Thoracic aorta (tissue), 2 donors: Measurements from ENCODE around the gene FBH1. TPM values are rescaled to one million over a fixed set of nuclear protein-coding genes. Genes with fewer than 3 reads are reported as not detected.

ENCODE experiments used
- ATAC-seq: fragments of 150-250 bp; one replicate; pipeline ENCODE4 v1.8.0; 2017; ENCODE audit warnings: low read depth; ENCODE audit not compliant: insufficient number of reproducible peaks, low FRiP score
- DNase-seq: peaks from one replicate; pipeline ENCODE4 v3.0.0-alpha.2; 2020; ENCODE audit warnings: low spot score
- H3K27ac ChIP-seq, 2 donors: fragments of 200-600 bp; sonication (generic); 1 replicate in 1 of 2; 2 replicates in 1 of 2; pipeline ENCODE4 v1.5.1; 2016; ENCODE audit warnings: mild to moderate bottlenecking in 2 of 2, moderate library complexity in 2 of 2
- H3K27me3 ChIP-seq: fragments of 200-600 bp; sonication (generic); replicated peaks from 2 replicates; pipeline ENCODE4 v1.6.0; 2016; ENCODE audit warnings: mild to moderate bottlenecking; ENCODE audit not compliant: insufficient read depth
- H3K36me3 ChIP-seq: fragments of 200-600 bp; sonication (generic); one replicate; pipeline ENCODE4 v1.5.1; 2016
- H3K4me1 ChIP-seq, 2 donors: fragments of 200-600 bp; sonication (generic); 1 replicate in 1 of 2; 2 replicates in 1 of 2; pipeline versions ENCODE4 v1.5.1 to v1.6.0; 2016; ENCODE audit warnings: low read depth in 2 of 2, mild to moderate bottlenecking in 1 of 2; ENCODE audit not compliant: control insufficient read depth in 1 of 2
- H3K4me3 ChIP-seq: fragments of 200-600 bp; sonication (generic); 2 replicates; pipeline ENCODE4 v1.5.1; 2016; ENCODE audit warnings: mild to moderate bottlenecking
- H3K9me3 ChIP-seq: fragments of 200-600 bp; sonication (generic); 2 replicates; pipeline ENCODE4 v1.5.1; 2016
- total RNA-seq, 2 donors: library from RNA; depleted of rRNA; stranded (reverse); fragments of >200 nt; gene quantifications; one replicate each; pipeline versions ENCODE4 v1.1.0 to v1.2.3, GENCODE V29; 2016
- TF ChIP-seq, protein P1 (sequence below): fragments of 200-600 bp; sonication (generic); IDR thresholded peaks from one replicate; pipeline ENCODE4 v1.5.1; 2019; ENCODE audit warnings: antibody characterized with exemption

Gene FBH1
- total RNA-seq, 2 donors from 2014 or later: 93.7 to 94.1 TPM

DNA sequence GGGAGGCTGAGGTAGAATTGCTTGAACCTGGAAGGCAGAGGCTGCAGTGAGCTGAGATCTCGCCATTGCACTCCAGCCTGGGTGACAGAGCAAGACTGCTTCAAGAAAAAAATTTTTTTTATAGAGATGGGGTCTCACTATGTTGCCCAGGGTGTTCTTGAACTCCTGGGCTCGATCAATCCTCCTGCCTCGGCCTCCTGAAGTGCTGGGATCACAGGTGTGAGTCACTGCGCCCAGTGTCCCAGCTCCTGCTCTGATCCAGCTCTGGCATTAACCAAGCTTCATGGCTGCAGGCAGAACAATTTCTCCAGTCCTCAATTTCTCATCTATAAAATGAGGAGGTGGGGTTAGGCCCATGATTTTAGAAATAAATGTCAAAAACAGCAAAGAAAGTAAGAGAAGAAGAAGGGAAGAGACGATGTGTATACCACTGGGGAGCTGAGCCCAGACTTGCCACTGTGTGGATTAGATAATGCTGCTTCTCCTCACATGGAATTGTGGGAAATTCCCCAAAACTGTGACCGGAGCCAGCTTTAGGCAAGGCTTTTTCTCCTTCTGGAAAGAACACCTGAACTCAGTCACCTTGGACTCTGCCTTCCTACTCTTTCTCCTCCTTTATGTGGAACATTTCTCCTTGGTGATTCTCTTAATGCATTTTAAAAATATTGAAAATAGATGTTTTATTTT lies 61.8 kb downstream of the FBH1 start:
- Histone ChIP-seq H3K4me3 (no peak overlapping the region), H3K27ac (peak overlapping the region; percentile 39 to 82), H3K27me3 (no peaks in the 10 kb centered on the region), H3K4me1 (peaks cover 9 to 46% of the 10 kb centered on the region in 2 donors), H3K36me3 (no peaks in the 10 kb centered on the region), H3K9me3 (no peaks in the 10 kb centered on the region)
- TF ChIP-seq, protein P1, sequence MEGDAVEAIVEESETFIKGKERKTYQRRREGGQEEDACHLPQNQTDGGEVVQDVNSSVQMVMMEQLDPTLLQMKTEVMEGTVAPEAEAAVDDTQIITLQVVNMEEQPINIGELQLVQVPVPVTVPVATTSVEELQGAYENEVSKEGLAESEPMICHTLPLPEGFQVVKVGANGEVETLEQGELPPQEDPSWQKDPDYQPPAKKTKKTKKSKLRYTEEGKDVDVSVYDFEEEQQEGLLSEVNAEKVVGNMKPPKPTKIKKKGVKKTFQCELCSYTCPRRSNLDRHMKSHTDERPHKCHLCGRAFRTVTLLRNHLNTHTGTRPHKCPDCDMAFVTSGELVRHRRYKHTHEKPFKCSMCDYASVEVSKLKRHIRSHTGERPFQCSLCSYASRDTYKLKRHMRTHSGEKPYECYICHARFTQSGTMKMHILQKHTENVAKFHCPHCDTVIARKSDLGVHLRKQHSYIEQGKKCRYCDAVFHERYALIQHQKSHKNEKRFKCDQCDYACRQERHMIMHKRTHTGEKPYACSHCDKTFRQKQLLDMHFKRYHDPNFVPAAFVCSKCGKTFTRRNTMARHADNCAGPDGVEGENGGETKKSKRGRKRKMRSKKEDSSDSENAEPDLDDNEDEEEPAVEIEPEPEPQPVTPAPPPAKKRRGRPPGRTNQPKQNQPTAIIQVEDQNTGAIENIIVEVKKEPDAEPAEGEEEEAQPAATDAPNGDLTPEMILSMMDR: no peak
- ATAC-seq (no peak), DNase-seq (no peak)

DNA sequence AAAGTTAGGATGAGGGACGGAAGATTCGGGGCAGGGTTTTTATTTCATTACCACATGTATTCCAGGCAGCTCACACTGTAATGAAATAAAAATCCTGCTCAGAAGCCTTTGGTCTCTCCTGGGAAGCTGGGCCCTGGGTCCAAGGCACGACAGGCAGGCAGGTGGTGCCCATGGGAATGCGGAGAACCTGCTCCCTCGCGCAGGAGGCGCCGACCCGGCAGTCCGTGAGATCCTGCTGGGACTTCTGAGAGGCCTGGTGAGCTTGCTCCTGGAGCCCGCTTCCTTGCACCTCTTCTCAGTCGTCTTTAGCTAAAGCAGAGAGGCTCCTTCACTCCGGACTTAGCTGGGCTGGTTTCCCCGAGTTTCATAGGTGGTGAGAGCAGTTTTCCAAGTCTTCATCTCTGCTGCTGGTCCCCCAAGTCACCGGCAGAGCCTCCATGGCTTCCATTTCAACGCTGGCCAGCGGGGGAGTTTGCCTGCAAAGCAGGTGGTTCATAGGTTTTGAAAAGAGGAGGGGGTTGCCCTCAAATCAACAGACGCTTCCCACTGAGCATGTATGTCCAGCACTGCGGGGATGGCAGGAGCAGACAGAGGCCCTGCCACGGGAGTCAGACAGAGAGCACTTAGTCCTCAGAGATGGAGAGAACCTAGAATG lies 62.8 kb downstream of the FBH1 start:
- DNase-seq: no peak
- H3K9me3 ChIP-seq: no peaks in the 10 kb centered on the region
- ATAC-seq: no peak
- no peak overlapping the region for H3K4me3 ChIP-seq
- H3K27me3 ChIP-seq: no peaks in the 10 kb centered on the region
- H3K36me3 ChIP-seq: no peaks in the 10 kb centered on the region
- peak overlapping the region in 1 of 2 donors; percentile 49 for H3K27ac ChIP-seq
- peaks cover 8 to 42% of the 10 kb centered on the region in 2 donors for H3K4me1 ChIP-seq
- TF ChIP-seq, protein P1: no peak

DNA sequence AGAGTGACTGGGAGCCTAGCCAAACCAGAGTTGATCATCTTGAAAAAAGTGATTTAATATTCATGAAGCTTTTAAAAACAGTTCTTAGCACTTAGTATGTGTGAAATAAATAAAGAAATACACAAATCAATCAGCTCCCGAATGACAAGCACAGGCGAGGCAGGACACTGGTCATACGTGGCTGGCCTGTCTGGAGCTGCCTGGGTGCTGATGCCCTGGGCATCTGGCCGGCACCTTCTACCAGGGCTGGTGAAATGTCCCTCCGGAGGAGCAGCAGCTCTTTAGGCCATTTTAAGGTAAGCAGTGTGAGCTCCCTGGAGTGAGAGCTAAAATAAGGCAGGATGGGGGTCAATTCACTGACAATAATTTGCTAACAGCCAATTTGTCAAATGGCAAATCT lies 63.6 kb downstream of the FBH1 start:
- no peaks in the 10 kb centered on the region for H3K9me3 ChIP-seq
- no peak overlapping the region for H3K4me3 ChIP-seq
- no peaks in the 10 kb centered on the region for H3K36me3 ChIP-seq
- H3K4me1 ChIP-seq: peaks cover 8 to 42% of the 10 kb centered on the region in 2 donors
- TF ChIP-seq, protein P1: no peak
- H3K27ac ChIP-seq: peak overlapping the region in 1 of 2 donors; percentile 49
- no peaks in the 10 kb centered on the region for H3K27me3 ChIP-seq
- ATAC-seq: no peak
- no peak for DNase-seq

DNA sequence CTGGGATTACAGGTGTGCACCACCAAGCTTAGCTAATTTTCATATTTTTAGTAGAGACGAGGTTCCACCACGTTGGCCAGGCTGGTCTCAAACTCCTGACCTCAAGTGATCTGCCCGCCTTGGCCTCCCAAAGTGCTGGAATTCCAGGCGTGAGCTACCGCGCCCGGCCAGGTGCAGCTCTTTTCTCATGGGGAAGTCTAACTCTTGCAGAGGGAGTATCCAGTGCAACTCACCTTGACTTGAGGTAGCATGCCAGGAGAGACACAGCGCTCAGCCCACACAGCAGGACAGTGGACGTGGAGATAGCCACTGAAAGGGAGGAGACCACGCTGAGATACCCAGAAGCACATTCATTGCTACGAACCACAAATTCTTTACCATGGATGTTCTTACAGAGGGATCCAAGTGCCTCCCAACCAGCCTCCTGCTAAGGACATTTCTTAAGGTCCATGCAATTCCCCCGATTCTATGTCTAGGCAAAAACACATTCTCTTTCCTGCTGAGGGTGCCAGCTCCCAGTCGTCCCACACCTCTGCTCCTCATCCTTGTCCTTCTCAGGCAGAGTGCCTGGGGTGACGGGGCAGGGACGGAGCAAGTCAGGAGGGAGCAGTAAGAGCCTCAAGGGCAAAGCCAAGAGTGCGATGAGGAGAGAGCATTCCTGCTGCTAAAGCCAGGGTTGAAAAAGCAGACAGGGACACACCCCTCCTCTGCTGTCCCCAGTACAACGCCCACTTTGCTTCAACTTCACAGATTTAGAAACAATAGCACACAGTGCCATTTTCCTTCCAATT lies 66.3 kb downstream of the FBH1 start:
- ATAC-seq (peak; percentile 31), DNase-seq (no peak)
- no peaks in the 10 kb centered on the region for H3K27me3 ChIP-seq
- H3K27ac ChIP-seq: peak overlapping the region; percentile 26 to 53
- H3K9me3 ChIP-seq: no peaks in the 10 kb centered on the region
- H3K36me3 ChIP-seq: no peaks in the 10 kb centered on the region
- TF ChIP-seq, protein P1: no peak
- no peak overlapping the region for H3K4me3 ChIP-seq
- peaks cover 0 to 26% of the 10 kb centered on the region in 2 donors for H3K4me1 ChIP-seq

DNA sequence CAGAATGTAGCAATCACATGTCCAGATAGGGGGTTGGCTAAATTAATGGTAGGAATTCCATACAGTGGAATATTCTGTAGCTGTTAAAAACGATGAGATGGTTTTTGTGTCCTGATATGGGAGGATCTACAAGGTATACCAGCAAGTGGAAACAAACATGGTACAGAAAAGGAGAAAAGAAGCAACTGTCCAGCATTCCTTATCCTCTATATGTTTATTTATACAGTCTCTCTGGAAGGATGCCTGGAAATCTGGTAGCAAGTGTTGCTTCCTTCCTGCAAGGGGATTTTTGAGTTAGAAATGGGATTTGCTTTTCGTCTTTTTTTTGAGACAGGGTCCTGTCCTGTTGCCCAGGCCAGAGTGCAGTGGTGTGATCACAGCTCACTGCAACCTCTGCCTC lies 68.0 kb downstream of the FBH1 start:
- Histone ChIP-seq H3K27me3 (no peaks in the 10 kb centered on the region), H3K27ac (peak overlapping the region; percentile 11 to 54), H3K9me3 (no peaks in the 10 kb centered on the region), H3K36me3 (no peaks in the 10 kb centered on the region), H3K4me1 (peaks cover 0 to 18% of the 10 kb centered on the region in 2 donors), H3K4me3 (no peak overlapping the region)
- no peak for DNase-seq
- ATAC-seq: no peak
- TF ChIP-seq, protein P1: no peak
